ENCODE measurements around the gene PDE5A.
"Not testable (repeated sequence)": the region's sequence is repeated elsewhere in the genome, so short reads cannot be mapped to it uniquely, and the experiment has no call there.

PDE5A gene

GRCh38 chr4:119471259-119471658, 157.3 kb downstream of the PDE5A start:
- DNase-seq: no peak

GRCh38 chr4:119470737-119471063, 157.9 kb downstream of the PDE5A start:
- DNase-seq: not testable (repeated sequence)

GRCh38 chr4:119470021-119470736, 158.4 kb downstream of the PDE5A start:
- not testable (repeated sequence) for DNase-seq

GRCh38 chr4:119469039-119469438, 159.6 kb downstream of the PDE5A start:
- DNase-seq: peak in 1 of 51 donors; percentile 45

- DNase-seq: not testable (repeated sequence)
Observed at GRCh38 chr4:119462733-119463132, 165.9 kb downstream of the PDE5A start.

- peak in 3 of 51 donors; percentile 1 to 7 (median 1) for DNase-seq
Observed at GRCh38 chr4:119455734-119456133, 172.9 kb downstream of the PDE5A start.

GRCh38 chr4:119454491-119455270, 173.9 kb downstream of the PDE5A start:
- DNase-seq: peak; percentile 67 to 97 (median 93)

- peak in 1 of 51 donors; percentile 16 for DNase-seq
Observed at GRCh38 chr4:119454151-119454490, 174.5 kb downstream of the PDE5A start.

GRCh38 chr4:119453286-119453685, 175.3 kb downstream of the PDE5A start:
- DNase-seq: peak in 1 of 51 donors; percentile 2

- DNase-seq: not testable (repeated sequence)
Observed at GRCh38 chr4:119449851-119450250, 178.8 kb downstream of the PDE5A start.

Data from hypothalamus (tissue), 51 donors.